GM06990 (cell line): ENCODE results near the gene RSBN1.

Experiments used
- DNase-seq: peaks from one replicate; pipeline ENCODE4 v3.0.0-alpha.2; 2011; ENCODE audit not compliant: insufficient read length; ENCODE audit errors: extremely low read depth
- H3K27me3 ChIP-seq: replicated peaks from 2 replicates; pipeline ENCODE4 v1.6.0; 2011; ENCODE audit warnings: low read length; ENCODE audit not compliant: control insufficient read depth, insufficient read depth
- H3K36me3 ChIP-seq: 2 replicates; pipeline ENCODE4 v1.5.1; 2011; ENCODE audit warnings: low read length; ENCODE audit not compliant: control insufficient read depth, insufficient read depth
- H3K4me3 ChIP-seq: replicated peaks from 2 replicates; pipeline ENCODE4 v1.5.1; 2011; ENCODE audit warnings: low read depth, mild to moderate bottlenecking, control low read depth, low read length
- TF ChIP-seq, protein P1 (sequence below): IDR thresholded peaks from 2 replicates; pipeline ENCODE4 v1.5.1; 2011; ENCODE audit warnings: low read length, control low read depth, mild to moderate bottlenecking, inconsistent platforms; ENCODE audit not compliant: insufficient read depth, poor library complexity, severe bottlenecking

The RSBN1 gene

DNA sequence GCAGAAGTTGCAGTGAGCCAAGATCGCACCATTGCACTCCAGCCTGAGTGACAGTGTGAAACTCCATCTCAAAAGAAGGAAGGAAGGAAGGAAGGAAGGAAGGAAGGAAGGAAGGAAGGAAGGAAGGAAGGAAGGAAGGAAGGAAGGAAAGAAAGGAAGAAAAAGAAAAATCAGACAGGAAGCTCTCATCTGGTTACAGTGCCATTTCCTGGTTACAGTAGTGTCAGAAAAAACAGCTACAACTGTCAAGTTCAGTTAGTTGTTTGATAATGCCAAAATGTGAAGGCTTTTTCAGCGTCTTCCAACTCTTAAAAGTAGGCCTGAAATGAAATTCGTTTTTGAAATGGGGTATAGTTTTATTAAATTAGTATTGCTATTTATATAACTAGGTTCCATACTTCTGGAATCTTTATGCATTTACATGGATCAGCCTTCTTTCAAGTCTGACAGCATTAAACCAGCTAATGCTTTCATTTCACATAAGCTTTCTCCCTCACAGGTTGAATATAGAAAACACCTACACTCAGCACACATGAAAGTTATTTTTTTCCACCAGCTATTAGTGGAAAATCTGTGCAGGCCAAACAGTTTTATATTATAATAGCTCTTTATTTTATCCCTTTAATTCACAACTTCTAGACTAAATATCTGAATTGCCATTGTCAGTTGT is 38.0 kb upstream of the RSBN1 start:
- DNase-seq: no peak
- TF ChIP-seq, protein P1, sequence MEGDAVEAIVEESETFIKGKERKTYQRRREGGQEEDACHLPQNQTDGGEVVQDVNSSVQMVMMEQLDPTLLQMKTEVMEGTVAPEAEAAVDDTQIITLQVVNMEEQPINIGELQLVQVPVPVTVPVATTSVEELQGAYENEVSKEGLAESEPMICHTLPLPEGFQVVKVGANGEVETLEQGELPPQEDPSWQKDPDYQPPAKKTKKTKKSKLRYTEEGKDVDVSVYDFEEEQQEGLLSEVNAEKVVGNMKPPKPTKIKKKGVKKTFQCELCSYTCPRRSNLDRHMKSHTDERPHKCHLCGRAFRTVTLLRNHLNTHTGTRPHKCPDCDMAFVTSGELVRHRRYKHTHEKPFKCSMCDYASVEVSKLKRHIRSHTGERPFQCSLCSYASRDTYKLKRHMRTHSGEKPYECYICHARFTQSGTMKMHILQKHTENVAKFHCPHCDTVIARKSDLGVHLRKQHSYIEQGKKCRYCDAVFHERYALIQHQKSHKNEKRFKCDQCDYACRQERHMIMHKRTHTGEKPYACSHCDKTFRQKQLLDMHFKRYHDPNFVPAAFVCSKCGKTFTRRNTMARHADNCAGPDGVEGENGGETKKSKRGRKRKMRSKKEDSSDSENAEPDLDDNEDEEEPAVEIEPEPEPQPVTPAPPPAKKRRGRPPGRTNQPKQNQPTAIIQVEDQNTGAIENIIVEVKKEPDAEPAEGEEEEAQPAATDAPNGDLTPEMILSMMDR: no peak
- H3K27me3 ChIP-seq: no peaks in the 10 kb centered on the region
- H3K36me3 ChIP-seq: peaks cover 4% of the 10 kb centered on the region
- no peak overlapping the region for H3K4me3 ChIP-seq

DNA sequence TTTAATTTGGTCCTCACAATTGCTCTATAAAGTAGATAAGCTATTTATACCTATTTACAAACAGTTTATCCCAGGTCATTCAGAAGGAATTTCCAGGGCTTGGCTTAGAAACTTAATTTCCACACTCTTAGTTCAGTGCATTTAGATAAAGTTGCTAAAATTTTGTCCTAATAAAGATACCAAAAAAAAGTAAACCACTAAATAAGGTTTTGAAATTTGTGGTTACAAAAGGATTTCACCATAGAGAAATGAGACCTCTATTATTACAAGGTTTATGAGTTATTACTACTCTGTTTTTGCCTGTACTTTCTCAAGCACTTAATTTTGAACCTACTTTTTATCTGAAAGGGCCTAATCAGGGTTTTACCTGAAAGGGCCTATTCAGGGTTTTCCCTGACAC is 36.8 kb upstream of the RSBN1 start:
- TF ChIP-seq, protein P1: no peak
- no peak for DNase-seq
- Histone ChIP-seq H3K36me3 (no peaks in the 10 kb centered on the region; the same call in none of the 2 replicates), H3K4me3 (no peak overlapping the region), H3K27me3 (no peaks in the 10 kb centered on the region)

DNA sequence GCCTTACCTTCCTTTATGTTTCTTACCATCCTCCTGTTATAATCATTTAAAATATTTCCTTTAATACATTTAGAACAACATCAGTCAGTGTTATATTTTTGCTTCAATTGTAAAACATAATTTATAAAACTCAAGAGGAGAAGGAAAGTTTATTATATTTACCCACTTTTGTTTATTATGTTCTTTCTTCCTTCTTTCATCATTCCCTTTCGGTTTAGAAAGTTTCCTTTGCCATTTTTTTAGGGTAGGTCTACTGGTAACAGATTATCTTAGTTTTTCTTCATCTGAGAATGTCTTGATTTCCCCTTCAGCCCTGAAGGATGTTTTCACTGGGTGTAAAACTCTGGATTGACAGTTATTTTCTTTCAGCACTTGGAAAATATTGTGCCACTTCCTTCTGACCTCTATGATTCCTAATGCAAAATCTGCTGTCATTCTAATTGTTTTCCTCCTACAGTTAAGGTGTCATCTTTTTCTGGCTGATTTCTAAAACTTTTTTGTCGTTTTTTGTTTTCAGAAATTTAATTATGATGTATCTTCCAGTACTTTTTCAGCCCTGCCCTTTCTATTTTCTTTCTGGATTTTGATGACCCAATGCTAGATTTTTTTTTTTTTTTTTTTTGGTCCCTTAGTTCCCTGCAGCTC is 34.2 kb upstream of the RSBN1 start:
- DNase-seq: no peak
- Histone ChIP-seq H3K27me3 (no peaks in the 10 kb centered on the region), H3K4me3 (no peak overlapping the region), H3K36me3 (no peaks in the 10 kb centered on the region; the same call in 1 of the 2 replicates)
- TF ChIP-seq, protein P1: no peak

DNA sequence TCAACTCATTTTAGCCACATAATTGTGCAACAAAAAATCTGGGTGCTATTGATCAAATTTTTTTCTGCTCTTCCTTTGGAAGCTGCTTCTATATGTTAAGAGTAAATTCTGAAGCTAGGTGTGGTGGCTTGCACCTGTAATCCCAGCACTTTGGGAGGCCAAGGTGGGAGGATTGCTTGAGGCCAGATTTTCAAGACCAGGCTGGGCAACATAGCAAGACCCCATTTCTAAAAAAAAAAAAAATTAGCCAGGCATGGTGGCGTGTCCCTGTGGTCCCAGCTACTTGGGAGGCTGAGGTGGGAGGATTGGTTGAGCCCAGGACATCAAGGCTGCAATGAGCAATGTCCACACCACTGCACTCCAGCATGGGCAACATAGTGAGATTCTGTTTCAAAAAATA is 24.3 kb upstream of the RSBN1 start:
- TF ChIP-seq, protein P1: no peak

DNA sequence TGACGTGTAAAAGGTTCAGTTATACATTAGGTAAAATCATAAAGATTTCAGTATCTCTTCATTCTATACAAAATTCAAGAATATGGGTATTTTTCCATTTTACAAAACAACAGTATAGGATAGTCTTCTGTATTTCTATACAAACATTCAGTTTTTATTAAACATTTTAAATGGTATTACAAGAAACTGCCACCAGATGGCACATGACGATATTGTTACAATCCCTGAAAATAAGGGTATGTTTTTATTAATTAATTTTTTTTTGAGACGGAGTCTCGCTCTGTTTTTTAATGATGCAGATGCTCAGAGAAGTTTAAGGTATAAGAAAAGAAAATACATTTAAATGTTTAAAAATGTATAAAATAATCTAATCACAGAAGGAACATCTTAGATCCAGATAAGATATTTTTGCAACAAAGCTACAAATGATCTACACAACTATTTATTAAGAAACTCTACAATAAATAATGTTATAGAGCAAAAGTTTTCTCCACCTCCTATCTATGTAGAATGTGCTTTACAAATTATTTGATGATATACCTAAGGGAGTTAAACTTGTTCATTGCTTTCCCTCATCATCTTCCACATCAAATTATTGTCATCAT is 23.5 kb upstream of the RSBN1 start:
- peaks cover 4% of the 10 kb centered on the region for H3K36me3 ChIP-seq
- DNase-seq: no peak

More for the DNA sequence above, 24.3 kb upstream of the RSBN1 start:
- Histone ChIP-seq H3K4me3 (no peak overlapping the region), H3K27me3 (no peaks in the 10 kb centered on the region), H3K36me3 (peaks cover 5% of the 10 kb centered on the region)
- no peak for DNase-seq

More for the DNA sequence above, 23.5 kb upstream of the RSBN1 start:
- H3K27me3 ChIP-seq: no peaks in the 10 kb centered on the region
- no peak overlapping the region for H3K4me3 ChIP-seq
- TF ChIP-seq, protein P1: peak; percentile 17
